OCI-LY3 (cell line): ENCODE data around the gene PLXDC2.

Source experiments
- EZH2phosphoT487 ChIP-seq: fragments of 200-600 bp; shearing (Covaris generic); IDR thresholded peaks from 2 replicates; pipeline ENCODE4 v1.6.1; 2018; ENCODE audit warnings: antibody characterized with exemption, mixed run types, low read depth
- TF ChIP-seq, protein P1 (sequence below): fragments of 200-600, 300-600 bp; sonication (generic); IDR thresholded peaks from 2 replicates; pipeline ENCODE4 v1.5.1; 2014; ENCODE audit warnings: antibody characterized with exemption, low read length, low read depth

DNA sequence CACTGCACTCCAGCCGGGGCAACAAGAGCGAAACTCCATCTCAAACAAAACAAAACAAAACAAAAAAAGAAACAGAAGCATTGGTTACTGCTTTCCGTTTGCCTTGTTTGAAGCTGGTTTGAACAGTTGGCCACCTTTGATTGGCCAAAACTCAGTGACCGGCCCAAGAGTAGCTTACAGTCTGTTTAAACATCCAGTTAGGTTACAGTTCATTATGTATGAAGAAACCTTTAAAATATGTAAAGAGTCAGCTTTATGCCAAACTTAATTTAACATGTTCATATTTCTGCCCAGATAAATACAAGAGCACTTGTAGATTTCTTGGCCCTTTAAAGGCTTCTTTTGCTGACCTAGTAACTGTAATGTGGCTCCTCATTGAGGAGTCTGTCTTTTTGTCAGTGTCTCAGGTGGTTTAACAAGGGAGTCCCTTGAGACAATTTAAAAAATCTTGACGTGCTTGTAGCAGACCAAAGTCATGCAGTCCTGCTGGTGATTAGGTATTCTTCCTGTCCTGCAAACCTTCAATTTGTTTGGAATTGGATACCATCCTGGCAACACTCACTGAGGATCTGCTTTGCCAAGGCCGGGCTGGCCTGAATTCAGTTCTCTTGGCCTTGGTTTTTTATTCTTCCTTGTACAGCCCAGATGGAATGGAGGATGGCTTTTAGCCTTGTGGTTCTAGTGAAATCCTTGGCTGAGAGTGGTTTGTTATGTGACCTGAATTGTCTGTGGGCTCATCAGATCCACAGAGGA lies 128.9 kb downstream of the PLXDC2 start:
- no peak for TF ChIP-seq EZH2phosphoT487
- TF ChIP-seq, protein P1, sequence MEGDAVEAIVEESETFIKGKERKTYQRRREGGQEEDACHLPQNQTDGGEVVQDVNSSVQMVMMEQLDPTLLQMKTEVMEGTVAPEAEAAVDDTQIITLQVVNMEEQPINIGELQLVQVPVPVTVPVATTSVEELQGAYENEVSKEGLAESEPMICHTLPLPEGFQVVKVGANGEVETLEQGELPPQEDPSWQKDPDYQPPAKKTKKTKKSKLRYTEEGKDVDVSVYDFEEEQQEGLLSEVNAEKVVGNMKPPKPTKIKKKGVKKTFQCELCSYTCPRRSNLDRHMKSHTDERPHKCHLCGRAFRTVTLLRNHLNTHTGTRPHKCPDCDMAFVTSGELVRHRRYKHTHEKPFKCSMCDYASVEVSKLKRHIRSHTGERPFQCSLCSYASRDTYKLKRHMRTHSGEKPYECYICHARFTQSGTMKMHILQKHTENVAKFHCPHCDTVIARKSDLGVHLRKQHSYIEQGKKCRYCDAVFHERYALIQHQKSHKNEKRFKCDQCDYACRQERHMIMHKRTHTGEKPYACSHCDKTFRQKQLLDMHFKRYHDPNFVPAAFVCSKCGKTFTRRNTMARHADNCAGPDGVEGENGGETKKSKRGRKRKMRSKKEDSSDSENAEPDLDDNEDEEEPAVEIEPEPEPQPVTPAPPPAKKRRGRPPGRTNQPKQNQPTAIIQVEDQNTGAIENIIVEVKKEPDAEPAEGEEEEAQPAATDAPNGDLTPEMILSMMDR: no peak
